Mucosa of stomach (tissue), 1 donor: ENCODE results near the gene BICRA.
"Not testable (repeated sequence)": the region's sequence is repeated elsewhere in the genome, so short reads cannot be mapped to it uniquely, and the experiment has no call there.

Experiments used
- H3K27me3 ChIP-seq: one replicate; pipeline ENCODE4 v1.7.0; 2013; ENCODE audit warnings: mild to moderate bottlenecking, low read length; ENCODE audit not compliant: control insufficient read depth, insufficient read depth
- H3K36me3 ChIP-seq: one replicate; pipeline ENCODE4 v1.7.0; 2013; ENCODE audit warnings: low read length; ENCODE audit not compliant: control insufficient read depth, insufficient read depth
- H3K4me1 ChIP-seq: one replicate; pipeline ENCODE4 v1.7.0; 2013; ENCODE audit warnings: mild to moderate bottlenecking, low read length; ENCODE audit not compliant: control insufficient read depth, insufficient read depth
- H3K4me3 ChIP-seq: one replicate; pipeline ENCODE4 v1.7.0; 2013; ENCODE audit warnings: low read length
- H3K9ac ChIP-seq: one replicate; pipeline ENCODE4 v1.7.0; 2013; ENCODE audit warnings: mild to moderate bottlenecking, low read length, moderate library complexity
- H3K9me3 ChIP-seq: one replicate; pipeline ENCODE4 v1.7.0; 2013; ENCODE audit warnings: mild to moderate bottlenecking, low read length, moderate library complexity; ENCODE audit not compliant: control insufficient read depth
- donor health status: Pancreatic carcinoma.

BICRA gene

GRCh38 chr19:47587295-47587694 is 21.6 kb upstream of the BICRA start:
- Histone ChIP-seq H3K4me1 (peaks cover 4% of the 10 kb centered on the region), H3K27me3 (no peaks in the 10 kb centered on the region), H3K36me3 (no peaks in the 10 kb centered on the region), H3K9ac (no peak overlapping the region), H3K4me3 (no peak overlapping the region), H3K9me3 (peaks cover 6% of the 10 kb centered on the region)

DNA sequence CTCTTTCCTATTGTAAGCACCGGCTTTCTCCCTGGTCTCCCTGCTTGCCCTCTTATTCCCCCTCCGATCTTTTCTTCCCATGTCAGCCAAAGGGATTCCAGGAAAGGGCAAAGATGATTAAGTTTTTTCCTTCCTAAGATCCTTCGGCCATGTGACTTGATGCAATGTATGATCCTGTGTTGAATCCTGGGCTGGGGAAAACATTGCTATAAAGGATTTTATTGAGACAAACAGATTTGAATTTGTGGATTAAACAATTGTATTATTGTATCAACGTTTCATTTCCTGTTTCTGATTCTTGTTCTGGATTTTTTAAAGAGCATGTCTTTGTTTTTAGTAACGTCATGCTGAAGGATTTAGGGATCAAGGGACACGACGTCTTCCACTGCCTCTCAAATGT is 19.1 kb upstream of the BICRA start:
- Histone ChIP-seq H3K27me3 (no peaks in the 10 kb centered on the region), H3K4me1 (no peaks in the 10 kb centered on the region), H3K9me3 (peaks cover 6% of the 10 kb centered on the region), H3K36me3 (no peaks in the 10 kb centered on the region), H3K4me3 (no peak overlapping the region), H3K9ac (no peak overlapping the region)

GRCh38 chr19:47593860-47594259 is 15.1 kb upstream of the BICRA start:
- H3K9me3 ChIP-seq: no peaks in the 10 kb centered on the region
- no peaks in the 10 kb centered on the region for H3K36me3 ChIP-seq
- H3K9ac ChIP-seq: no peak overlapping the region
- H3K4me1 ChIP-seq: peaks cover under 1% of the 10 kb centered on the region
- H3K4me3 ChIP-seq: no peak overlapping the region
- H3K27me3 ChIP-seq: no peaks in the 10 kb centered on the region

- Histone ChIP-seq H3K36me3 (no peaks in the 10 kb centered on the region), H3K4me3 (no peak overlapping the region), H3K27me3 (no peaks in the 10 kb centered on the region), H3K9me3 (no peaks in the 10 kb centered on the region), H3K9ac (no peak overlapping the region), H3K4me1 (peaks cover 9% of the 10 kb centered on the region)
These were observed 13.0 kb upstream of the BICRA start for GRCh38 chr19:47595944-47596343.

GRCh38 chr19:47598407-47599349 is 10.3 kb upstream of the BICRA start:
- Histone ChIP-seq H3K9ac (peak overlapping the region; percentile 50), H3K4me3 (no peak overlapping the region)

GRCh38 chr19:47599671-47600245 is 9.2 kb upstream of the BICRA start:
- not testable (repeated sequence) for H3K27me3 ChIP-seq, H3K36me3 ChIP-seq, H3K9me3 ChIP-seq, H3K4me3 ChIP-seq
- Histone ChIP-seq H3K4me1 (peaks cover 17% of the 10 kb centered on the region), H3K9ac (peak overlapping the region; percentile 62)

More at GRCh38 chr19:47598407-47599349, 10.3 kb upstream of the BICRA start:
- H3K27me3 ChIP-seq: no peaks in the 10 kb centered on the region
- H3K4me1 ChIP-seq: peaks cover 17% of the 10 kb centered on the region
- H3K36me3 ChIP-seq: no peaks in the 10 kb centered on the region
- no peaks in the 10 kb centered on the region for H3K9me3 ChIP-seq

DNA sequence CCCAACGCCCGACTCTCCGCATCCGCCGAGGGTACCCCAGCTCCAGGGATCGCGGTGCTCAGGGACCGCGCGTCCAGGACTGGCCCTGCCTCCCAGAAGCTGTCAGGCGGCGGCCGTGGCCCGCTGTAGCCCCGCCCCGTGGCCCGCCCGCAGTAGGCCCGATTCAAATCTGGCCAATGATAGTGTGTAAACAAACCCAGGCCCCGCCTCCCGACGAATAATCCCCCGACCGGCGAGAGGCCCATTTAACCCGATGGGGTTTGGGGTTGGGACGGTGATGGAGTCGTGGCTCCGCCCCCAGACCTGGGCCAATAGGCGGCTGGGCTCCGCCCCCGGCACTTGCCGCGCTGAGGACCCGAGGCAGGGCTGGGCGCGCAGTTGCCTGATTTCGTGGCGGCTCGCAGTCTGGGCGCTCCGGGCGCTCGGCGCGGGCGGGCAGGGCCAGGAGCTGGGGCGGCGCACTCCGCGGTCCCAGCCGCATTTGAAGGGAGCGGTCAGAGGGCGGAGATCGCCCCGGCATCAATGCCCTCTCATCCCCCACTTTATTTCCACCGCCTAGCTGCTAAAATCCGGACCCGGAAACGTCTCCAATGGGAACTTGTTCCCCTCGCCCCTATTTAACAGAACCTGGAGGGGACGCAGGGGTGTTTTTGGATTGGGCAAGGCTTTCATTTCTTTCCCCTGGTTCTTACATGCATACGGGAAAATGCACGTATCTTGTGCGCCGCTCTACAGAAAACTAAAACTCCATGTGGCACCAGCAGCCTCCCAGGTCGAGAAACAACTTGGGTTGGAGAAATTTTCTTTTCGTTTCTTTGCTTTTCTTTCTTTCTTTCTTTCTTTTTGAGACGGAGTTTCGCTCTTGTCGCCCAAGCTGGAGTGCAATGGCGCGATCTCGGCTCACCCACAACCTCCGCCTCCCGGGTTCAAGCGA is 8.4 kb upstream of the BICRA start:
- Histone ChIP-seq H3K36me3 (no peaks in the 10 kb centered on the region), H3K4me1 (peaks cover 17% of the 10 kb centered on the region), H3K9ac (peak overlapping the region; percentile 77), H3K27me3 (no peaks in the 10 kb centered on the region), H3K4me3 (peak overlapping the region; percentile 78), H3K9me3 (no peaks in the 10 kb centered on the region)

- Histone ChIP-seq H3K9me3 (no peaks in the 10 kb centered on the region), H3K4me1 (peaks cover 17% of the 10 kb centered on the region), H3K36me3 (no peaks in the 10 kb centered on the region), H3K4me3 (peak overlapping the region; percentile 78), H3K9ac (peak overlapping the region; percentile 77), H3K27me3 (no peaks in the 10 kb centered on the region)
These were observed 7.6 kb upstream of the BICRA start for GRCh38 chr19:47601180-47601904.

- Histone ChIP-seq H3K9me3 (no peaks in the 10 kb centered on the region), H3K9ac (no peak overlapping the region), H3K36me3 (no peaks in the 10 kb centered on the region), H3K4me3 (no peak overlapping the region), H3K4me1 (peaks cover 16% of the 10 kb centered on the region), H3K27me3 (no peaks in the 10 kb centered on the region)
These were observed 5.0 kb upstream of the BICRA start for GRCh38 chr19:47603706-47604565.

DNA sequence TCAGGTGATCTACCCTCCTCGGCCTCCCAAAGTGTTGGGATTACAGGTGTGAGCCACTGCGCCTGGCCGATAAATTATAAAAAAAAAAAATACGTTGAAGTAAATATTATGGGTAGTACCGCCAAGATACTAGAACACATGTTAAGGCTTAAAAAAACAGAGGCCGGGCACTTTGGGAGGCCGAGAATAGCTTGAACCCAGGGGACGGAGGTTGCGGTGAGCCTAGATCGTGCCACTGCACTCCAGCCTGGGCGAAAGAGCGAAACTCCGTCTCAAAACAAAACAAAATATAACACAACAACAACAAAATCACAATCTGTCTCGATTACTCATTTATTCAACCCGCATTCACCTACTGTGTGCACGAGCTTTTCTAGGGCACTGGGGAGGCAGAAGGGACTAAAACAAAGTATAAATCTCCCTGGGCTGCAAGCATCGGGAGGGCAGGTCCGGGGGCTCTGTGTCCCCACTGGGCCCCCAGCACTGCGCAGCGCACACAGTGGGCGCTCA is 1.3 kb upstream of the BICRA start:
- Histone ChIP-seq H3K4me3 (peak overlapping the region; percentile 60), H3K9ac (peak overlapping the region; percentile 97), H3K27me3 (no peaks in the 10 kb centered on the region), H3K4me1 (peaks cover 11% of the 10 kb centered on the region), H3K36me3 (no peaks in the 10 kb centered on the region), H3K9me3 (no peaks in the 10 kb centered on the region)
